Naive thymus-derived CD4-positive, alpha-beta T cell (primary cell): ENCODE measurements around the gene ACKR1. TPM values are rescaled to one million over a fixed set of nuclear protein-coding genes. Genes with fewer than 3 reads are reported as not detected.

Experiments used
- ATAC-seq: fragments of 150-1000 bp; cut with Tn5 transposase; 2 replicates; pipeline ENCODE4 v1.10.0; 2021; ENCODE audit warnings: mild to moderate bottlenecking, moderate library complexity
- CTCF ChIA-PET: fragments of 350-600 bp; sonication (Branson Sonifier 250); formaldehyde crosslinking; loops from one replicate; lab custom pipeline; 2021; ENCODE audit warnings: antibody characterized with exemption; lab: Charles Lee
- POLR2A ChIA-PET: fragments of 350-600 bp; sonication (Branson Sonifier 250); formaldehyde crosslinking; loops from one replicate; lab custom pipeline; 2021; ENCODE audit warnings: antibody characterized with exemption, inconsistent platforms; lab: Charles Lee
- DNase-seq, 9 donors: peaks; one replicate each; pipeline versions ENCODE4 v3.0.0 to v3.0.0-alpha.2; 2020 to 2022; ENCODE audit warnings: mixed read lengths in 1 of 9
- H3K27ac ChIP-seq: one replicate; pipeline ENCODE4 v1.7.0; 2013; ENCODE audit warnings: mild to moderate bottlenecking, low read depth, low read length, moderate library complexity
- H3K27me3 ChIP-seq, 2 donors: one replicate each; pipeline ENCODE4 v1.7.0; 2013; ENCODE audit warnings: low read length in 2 of 2, mild to moderate bottlenecking in 2 of 2, moderate library complexity in 2 of 2; ENCODE audit not compliant: control insufficient read depth in 2 of 2, insufficient read depth in 2 of 2
- H3K36me3 ChIP-seq, 3 experiments: 1 replicate in 2 of 3; 2 replicates in 1 of 3; pipeline ENCODE4 v1.7.0; 2013; ENCODE audit warnings: low read length in 3 of 3, mild to moderate bottlenecking in 3 of 3, moderate library complexity in 1 of 3; ENCODE audit not compliant: insufficient read depth in 3 of 3, control insufficient read depth in 2 of 3
- H3K4me1 ChIP-seq, 2 donors: one replicate each; pipeline ENCODE4 v1.7.0; 2013; ENCODE audit warnings: low read length in 2 of 2, mild to moderate bottlenecking in 2 of 2, moderate library complexity in 1 of 2; ENCODE audit not compliant: control insufficient read depth in 2 of 2, insufficient read depth in 2 of 2
- H3K4me3 ChIP-seq: 2 replicates; pipeline ENCODE4 v1.7.0; 2013; ENCODE audit warnings: mild to moderate bottlenecking, low read length
- H3K9me3 ChIP-seq, 3 experiments: 1 replicate in 2 of 3; 2 replicates in 1 of 3; pipeline ENCODE4 v1.7.0; 2013; ENCODE audit warnings: low read length in 3 of 3; ENCODE audit not compliant: control insufficient read depth in 2 of 3
- H3K27ac Mint-ChIP-seq, 9 donors: one replicate each; pipeline ENCODE4 v1.8.0; 2020 to 2022; ENCODE audit warnings: mixed read lengths in 9 of 9, mild to moderate bottlenecking in 8 of 9, moderate library complexity in 5 of 9, inconsistent platforms in 2 of 9
- H3K27me3 Mint-ChIP-seq, 5 donors: one replicate each; pipeline ENCODE4 v1.8.0; 2021 to 2022; ENCODE audit warnings: mixed read lengths in 5 of 5, mild to moderate bottlenecking in 1 of 5
- H3K36me3 Mint-ChIP-seq, 5 donors: one replicate each; pipeline ENCODE4 v1.8.0; 2020 to 2022; ENCODE audit warnings: mixed read lengths in 5 of 5, mild to moderate bottlenecking in 3 of 5, inconsistent platforms in 1 of 5
- H3K4me1 Mint-ChIP-seq, 7 donors: one replicate each; pipeline ENCODE4 v1.8.0; 2020 to 2022; ENCODE audit warnings: mixed read lengths in 7 of 7, mild to moderate bottlenecking in 3 of 7, inconsistent platforms in 1 of 7
- H3K4me3 Mint-ChIP-seq, 10 donors: one replicate each; pipeline ENCODE4 v1.8.0; 2020 to 2022; ENCODE audit warnings: mild to moderate bottlenecking in 10 of 10, mixed read lengths in 10 of 10, moderate library complexity in 6 of 10, inconsistent platforms in 2 of 10
- H3K9me3 Mint-ChIP-seq, 11 donors: one replicate each; pipeline ENCODE4 v1.8.0; 2020 to 2022; ENCODE audit warnings: mixed read lengths in 11 of 11, mild to moderate bottlenecking in 4 of 11, inconsistent platforms in 1 of 11, moderate library complexity in 1 of 11
- intact Hi-C, 2 donors: fragments of 100-400 bp; cut with micrococcal nuclease; formaldehyde crosslinking; loops; one replicate each; pipeline ENCODE4 v1.15.1; 2023
- polyA plus RNA-seq, 2 donors: library from polyadenylated mRNA; unstranded; fragments of 300-500 nt; fragmentation: Illumina TruSeq; gene quantifications; one replicate each; pipeline ENCODE4 v1.2.3, GENCODE V29; 2021
- total RNA-seq, 6 experiments: library from RNA in 5 of 6; stranded (reverse) in 5 of 6; gene quantifications; 1 replicate in 5 of 6; 2 replicates in 1 of 6; pipeline ENCODE4 v1.2.3 and lab custom pipeline; 2021 to 2026

ACKR1 gene
- total and polyA plus RNA-seq, 7 experiments from 2014 or later: not detected

DNA sequence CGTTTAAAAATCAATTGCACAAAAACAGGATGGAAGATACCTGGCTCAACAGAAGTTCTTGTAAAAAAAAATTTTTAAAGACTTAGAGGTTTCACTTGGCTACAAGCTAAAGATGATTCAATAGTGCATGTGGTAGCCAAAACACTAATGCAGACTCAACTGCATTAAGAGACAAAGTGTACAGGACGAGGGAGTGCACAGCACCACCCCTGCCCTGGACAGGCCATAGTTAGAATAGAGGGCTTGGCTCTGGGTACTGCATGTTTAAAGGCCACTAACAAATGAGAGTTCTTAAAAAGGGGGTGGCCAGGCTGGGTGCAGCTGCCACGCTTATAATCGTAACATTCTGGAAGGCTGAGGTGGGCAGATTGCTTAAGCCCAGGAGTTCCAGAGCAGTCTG is 7.9 kb downstream of the ACKR1 start:
- DNase-seq (no peak), ATAC-seq (no peak)
- no peak overlapping the region for H3K4me3 Mint-ChIP-seq
- no peaks in the 10 kb centered on the region for H3K36me3 ChIP-seq
- H3K27me3 ChIP-seq: no peaks in the 10 kb centered on the region
- H3K9me3 Mint-ChIP-seq: no peaks in the 10 kb centered on the region
- intact Hi-C loops: loop anchor here (5.0 kb wide), 3 partner anchors 795 to 1630 kb away; no protein-coding TSS in a partner anchor
- no peak overlapping the region for H3K4me3 ChIP-seq
- H3K27ac ChIP-seq: no peak overlapping the region
- H3K27ac Mint-ChIP-seq: no peak overlapping the region
- peaks cover 0 to 3% (median 0%) of the 10 kb centered on the region in 7 donors for H3K4me1 Mint-ChIP-seq
- no peaks in the 10 kb centered on the region for H3K36me3 Mint-ChIP-seq
- no peaks in the 10 kb centered on the region for H3K9me3 ChIP-seq
- H3K27me3 Mint-ChIP-seq: peaks cover 35 to 76% (median 51%) of the 10 kb centered on the region in 5 donors
- ChIA-PET CTCF (interaction anchor here (0.7 to 1.4 kb wide), 5 partner anchors 10 to 441 kb away, joined by 3 to 4 read pairs (median 3); no protein-coding TSS in a partner anchor), POLR2A (no interaction called here)
- H3K4me1 ChIP-seq: no peaks in the 10 kb centered on the region

DNA sequence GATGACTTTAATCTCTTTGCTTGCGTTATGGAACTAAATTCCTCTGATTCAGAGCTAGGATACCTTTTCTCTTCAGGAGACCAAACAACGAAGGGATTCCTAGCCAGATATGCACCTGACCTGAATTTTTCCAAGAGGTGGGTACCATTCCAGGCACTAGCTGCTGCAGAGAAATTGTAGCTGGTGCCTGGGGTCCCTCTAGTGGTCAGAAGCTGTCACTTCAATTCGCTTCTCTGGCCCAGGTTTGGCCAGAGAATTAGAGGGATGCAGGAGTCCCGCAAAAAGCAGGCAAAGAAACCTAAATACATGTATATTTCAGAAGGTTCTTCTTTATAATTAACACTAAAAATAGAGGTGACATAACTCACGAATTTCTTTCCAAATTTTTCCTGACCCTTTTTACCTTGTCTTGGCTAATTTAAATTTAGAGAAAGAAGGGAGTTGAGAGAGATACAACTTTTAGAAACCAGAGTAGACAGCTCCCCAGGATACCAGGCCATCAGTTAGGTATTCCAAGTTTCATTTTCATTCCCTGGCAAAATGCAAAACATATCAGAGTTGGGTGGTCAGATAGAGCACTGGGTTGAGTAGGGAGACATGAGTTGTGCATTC is 9.6 kb downstream of the ACKR1 start:
- Histone ChIP-seq H3K4me3 (no peak overlapping the region), H3K4me1 (no peaks in the 10 kb centered on the region), H3K27me3 (no peaks in the 10 kb centered on the region), H3K9me3 (no peaks in the 10 kb centered on the region), H3K36me3 (no peaks in the 10 kb centered on the region), H3K27ac (no peak overlapping the region)
- ATAC-seq (peak; percentile 58), DNase-seq (peak in 5 of 9 donors; percentile 1 to 40 (median 21))
- intact Hi-C loops: loop anchor here (1.0 to 5.0 kb wide), 6 partner anchors 53 to 1632 kb away; no protein-coding TSS in a partner anchor
- Mint-ChIP-seq H3K36me3 (no peaks in the 10 kb centered on the region), H3K27ac (no peak overlapping the region), H3K27me3 (peaks cover 23 to 71% (median 37%) of the 10 kb centered on the region in 5 donors), H3K9me3 (no peaks in the 10 kb centered on the region), H3K4me1 (peaks cover 0 to 3% (median 0%) of the 10 kb centered on the region in 7 donors), H3K4me3 (no peak overlapping the region)
- CTCF ChIA-PET: interaction anchor here (0.7 to 1.9 kb wide), 6 partner anchors 8 to 74 kb away, joined by 3 to 8 read pairs (median 4); partner anchors contain the start of gene ACKR1
- POLR2A ChIA-PET: no interaction called here

DNA sequence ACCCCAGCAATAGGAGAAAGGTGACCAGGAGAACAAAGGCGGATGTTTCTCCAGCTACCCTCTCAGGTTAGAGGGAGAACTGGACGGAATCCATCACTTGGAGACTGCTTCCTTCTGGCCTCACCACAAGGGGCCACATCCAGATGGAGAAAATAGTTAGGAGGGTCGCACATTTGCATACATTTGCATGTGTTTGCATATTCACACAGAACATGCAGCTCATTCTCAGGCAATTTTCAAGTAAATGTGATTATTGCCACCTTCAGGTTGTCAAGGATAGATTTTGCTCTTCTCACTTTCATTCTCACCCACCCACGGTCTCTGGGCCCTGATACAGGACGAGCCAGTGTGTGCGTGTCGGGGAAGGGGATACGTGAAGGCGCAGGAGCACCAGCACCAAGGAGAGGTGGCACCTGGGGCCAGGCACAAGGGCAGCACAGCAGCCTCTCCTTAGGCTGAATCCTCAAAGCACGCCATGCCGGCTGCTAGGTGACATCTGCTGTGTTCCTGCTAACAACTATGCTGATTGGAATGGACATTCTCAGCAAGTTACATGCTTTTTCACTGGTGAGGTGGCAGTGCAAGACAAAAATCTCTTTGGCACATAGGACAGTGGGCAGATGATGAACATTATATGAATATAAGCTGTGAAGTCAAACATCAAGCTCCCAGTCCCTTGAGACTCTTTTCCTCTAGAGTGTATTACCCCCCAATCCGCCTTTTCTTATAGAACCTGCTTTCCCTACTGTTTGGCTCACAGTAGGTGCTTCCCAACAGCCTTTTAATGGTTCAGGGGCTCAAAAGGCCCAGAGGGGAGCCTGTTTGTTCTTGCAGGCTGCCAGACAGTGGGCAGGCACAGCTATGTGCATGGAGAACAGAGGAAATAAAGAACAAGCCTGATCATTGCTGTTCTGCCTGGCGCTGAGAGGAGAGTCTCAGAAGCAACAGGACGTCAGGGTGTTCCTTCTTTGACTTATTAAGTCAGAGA is 14.3 kb downstream of the ACKR1 start:
- no peaks in the 10 kb centered on the region for H3K27me3 ChIP-seq
- ChIA-PET POLR2A (no interaction called here), CTCF (no interaction called here)
- ATAC-seq (no peak), DNase-seq (no peak)
- H3K27me3 Mint-ChIP-seq: peaks cover 7 to 41% (median 27%) of the 10 kb centered on the region in 5 donors
- H3K4me1 ChIP-seq: no peaks in the 10 kb centered on the region
- no peak overlapping the region for H3K4me3 Mint-ChIP-seq
- no peaks in the 10 kb centered on the region for H3K9me3 ChIP-seq
- intact Hi-C loops: no loop called here
- H3K27ac ChIP-seq: no peak overlapping the region
- H3K36me3 ChIP-seq: no peaks in the 10 kb centered on the region
- no peak overlapping the region for H3K4me3 ChIP-seq
- no peaks in the 10 kb centered on the region for H3K4me1 Mint-ChIP-seq
- no peaks in the 10 kb centered on the region for H3K9me3 Mint-ChIP-seq
- no peak overlapping the region for H3K27ac Mint-ChIP-seq
- H3K36me3 Mint-ChIP-seq: no peaks in the 10 kb centered on the region

DNA sequence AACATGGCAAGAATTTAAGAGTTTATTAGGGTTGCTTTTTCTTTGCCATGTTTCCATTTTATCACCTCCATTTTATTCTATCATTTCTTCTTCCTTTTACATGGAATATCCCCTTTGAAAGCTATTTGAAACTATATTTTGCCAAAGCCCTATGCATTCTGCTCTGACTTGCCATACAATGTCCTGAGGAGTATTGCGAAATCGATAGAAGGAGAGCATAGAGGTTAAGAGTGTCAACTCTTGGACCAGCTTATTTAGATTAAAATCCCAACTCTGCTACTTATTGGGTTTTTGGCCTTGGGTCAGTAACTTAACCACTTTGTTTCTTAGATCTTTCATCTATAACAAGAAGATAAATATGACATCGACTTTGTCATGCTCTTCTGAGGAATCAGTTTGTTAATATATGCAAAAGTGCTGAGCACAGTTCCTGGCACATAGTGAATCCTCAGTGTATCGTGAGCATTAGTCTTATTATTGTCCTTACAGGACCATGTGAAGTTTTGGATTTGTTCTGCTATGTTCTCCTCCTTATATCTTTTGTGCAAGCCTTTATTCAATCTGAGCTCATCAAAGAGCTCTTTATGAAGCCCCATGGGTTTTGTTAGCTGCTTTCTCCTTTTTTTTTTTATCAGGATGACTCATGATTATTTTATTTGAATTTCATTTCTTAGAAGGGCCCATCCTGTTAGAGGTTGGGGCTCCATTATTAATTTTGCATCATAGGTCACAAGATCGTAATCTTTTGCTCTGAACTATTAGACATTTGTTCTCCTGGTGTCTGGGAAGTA is 17.6 kb downstream of the ACKR1 start:
- intact Hi-C loops: no loop called here
- Histone ChIP-seq H3K27me3 (no peaks in the 10 kb centered on the region), H3K27ac (no peak overlapping the region), H3K9me3 (no peaks in the 10 kb centered on the region), H3K4me1 (no peaks in the 10 kb centered on the region), H3K4me3 (no peak overlapping the region), H3K36me3 (no peaks in the 10 kb centered on the region)
- no peak for DNase-seq
- Mint-ChIP-seq H3K9me3 (no peaks in the 10 kb centered on the region), H3K4me1 (peaks cover 0 to 2% (median 0%) of the 10 kb centered on the region in 7 donors), H3K27me3 (peaks cover 0 to 51% (median 31%) of the 10 kb centered on the region in 5 donors), H3K36me3 (no peaks in the 10 kb centered on the region), H3K4me3 (no peak overlapping the region), H3K27ac (no peak overlapping the region)
- ChIA-PET POLR2A (no interaction called here), CTCF (interaction anchor here (1.0 kb wide), 1 partner anchor 9 kb away, joined by 5 read pairs; no protein-coding TSS in a partner anchor)
- ATAC-seq: no peak

DNA sequence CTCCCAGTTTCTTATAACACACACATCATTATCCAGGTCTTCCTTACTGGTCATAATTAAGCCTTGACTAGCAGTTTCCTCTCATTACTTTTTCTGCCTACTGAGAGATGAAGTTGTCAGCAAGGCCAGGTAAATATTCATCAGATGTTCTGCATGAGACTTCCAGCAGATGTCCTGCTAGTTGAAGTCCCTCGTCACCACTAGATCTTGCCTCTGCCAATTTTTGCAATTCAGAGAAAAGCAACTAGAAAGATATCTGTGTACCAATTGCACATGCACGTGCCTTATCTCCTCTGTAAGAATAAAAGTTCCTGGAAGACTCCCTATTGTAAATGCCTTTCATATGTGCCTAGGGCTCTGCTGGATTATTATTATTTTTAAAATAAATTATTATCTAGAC is 18.3 kb downstream of the ACKR1 start:
- ATAC-seq: no peak
- H3K9me3 ChIP-seq: no peaks in the 10 kb centered on the region

DNA sequence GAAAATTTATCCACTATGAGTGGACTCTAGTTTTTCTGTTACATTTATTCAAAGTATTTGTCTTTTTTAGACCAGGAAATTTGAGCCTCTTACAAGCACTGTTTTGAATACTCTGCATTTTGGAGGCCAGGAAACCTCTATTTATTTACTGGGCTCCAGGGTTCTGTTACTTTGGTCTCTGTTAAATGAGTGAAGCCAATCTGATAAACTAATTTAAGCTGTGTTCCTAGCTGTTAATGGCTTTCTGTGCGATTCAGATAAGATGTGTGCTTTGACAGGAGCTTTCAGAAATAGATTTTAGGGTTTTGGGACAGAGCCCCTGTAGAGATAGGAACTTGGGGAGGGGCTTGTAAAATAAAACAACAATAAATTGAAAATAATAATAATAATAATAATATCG is 23.9 kb downstream of the ACKR1 start:
- Histone ChIP-seq H3K4me1 (no peaks in the 10 kb centered on the region), H3K27ac (no peak overlapping the region), H3K27me3 (no peaks in the 10 kb centered on the region), H3K4me3 (no peak overlapping the region), H3K9me3 (no peaks in the 10 kb centered on the region), H3K36me3 (no peaks in the 10 kb centered on the region)
- intact Hi-C loops: no loop called here
- POLR2A ChIA-PET: no interaction called here
- H3K9me3 Mint-ChIP-seq: peaks cover 0 to 1% (median 0%) of the 10 kb centered on the region in 11 donors
- peaks cover 0 to 2% (median 0%) of the 10 kb centered on the region in 7 donors for H3K4me1 Mint-ChIP-seq
- ATAC-seq (no peak), DNase-seq (no peak)
- H3K27me3 Mint-ChIP-seq: peaks cover 4 to 62% (median 32%) of the 10 kb centered on the region in 5 donors
- H3K27ac Mint-ChIP-seq: no peak overlapping the region
- no peaks in the 10 kb centered on the region for H3K36me3 Mint-ChIP-seq
- H3K4me3 Mint-ChIP-seq: no peak overlapping the region
- CTCF ChIA-PET: no interaction called here

More for the DNA sequence above, 18.3 kb downstream of the ACKR1 start:
- H3K27me3 Mint-ChIP-seq: peaks cover 0 to 52% (median 26%) of the 10 kb centered on the region in 5 donors
- Histone ChIP-seq H3K4me1 (no peaks in the 10 kb centered on the region), H3K27ac (no peak overlapping the region), H3K4me3 (no peak overlapping the region), H3K27me3 (no peaks in the 10 kb centered on the region), H3K36me3 (no peaks in the 10 kb centered on the region)
- ChIA-PET POLR2A (no interaction called here), CTCF (interaction anchor here (1.0 kb wide), 1 partner anchor 9 kb away, joined by 5 read pairs; no protein-coding TSS in a partner anchor)
- peaks cover 0 to 2% (median 0%) of the 10 kb centered on the region in 7 donors for H3K4me1 Mint-ChIP-seq
- intact Hi-C loops: no loop called here
- DNase-seq: no peak
- no peak overlapping the region for H3K4me3 Mint-ChIP-seq
- H3K36me3 Mint-ChIP-seq: no peaks in the 10 kb centered on the region
- H3K9me3 Mint-ChIP-seq: no peaks in the 10 kb centered on the region
- H3K27ac Mint-ChIP-seq: no peak overlapping the region
